Prostate gland (tissue), 2 donors: ENCODE data around the gene ESYT2.

Source experiments
- CTCF ChIP-seq, 4 experiments: fragments of 200-600 bp in 2 of 4; fragments of 450-650 bp in 2 of 4; sonication (generic) in 2 of 4; IDR thresholded peaks; 1 replicate in 3 of 4; 2 replicates in 1 of 4; pipeline ENCODE4 v1.5.1; 2016 to 2019; ENCODE audit warnings: antibody characterized with exemption in 4 of 4, mild to moderate bottlenecking in 2 of 4, moderate library complexity in 2 of 4
- POLR2A ChIP-seq: fragments of 450-650 bp; IDR thresholded peaks from one replicate; pipeline ENCODE4 v1.6.1; 2016; ENCODE audit warnings: antibody characterized with exemption, mild to moderate bottlenecking

- TF ChIP-seq CTCF (IDR thresholded peaks at IDR 0.05) (no peak), POLR2A (no peak)
Measured at GRCh38 chr7:158722574-158723237, 106.6 kb downstream of the ESYT2 start.
